GM12891 (cell line): ENCODE data around the gene CADM4.

Source experiments
- POLR2A ChIP-seq: IDR thresholded peaks from 2 replicates; pipeline ENCODE4 v1.6.1; 2011; ENCODE audit warnings: low read depth, low read length, control low read depth
- POLR2AphosphoS5 ChIP-seq: IDR thresholded peaks from 2 replicates; pipeline ENCODE4 v1.6.1; 2011; ENCODE audit warnings: low read depth, low read length, control low read depth
- TAF1 ChIP-seq: IDR thresholded peaks from 2 replicates; pipeline ENCODE4 v1.6.1; 2011; ENCODE audit warnings: low read depth, low read length, control low read depth

- no peak for TF ChIP-seq POLR2A
- no peak for TF ChIP-seq TAF1
- no peak for TF ChIP-seq POLR2AphosphoS5
These were observed 24.4 kb upstream of the CADM4 start for GRCh38 chr19:43664018-43664417.
